OCI-LY3 (cell line): ENCODE results near the gene QPCT.

Experiments
- EZH2phosphoT487 ChIP-seq: fragments of 200-600 bp; shearing (Covaris generic); IDR thresholded peaks from 2 replicates; pipeline ENCODE4 v1.6.1; 2018; ENCODE audit warnings: antibody characterized with exemption, mixed run types, low read depth
- TF ChIP-seq, protein P1 (sequence below): fragments of 200-600, 300-600 bp; sonication (generic); IDR thresholded peaks from 2 replicates; pipeline ENCODE4 v1.5.1; 2014; ENCODE audit warnings: antibody characterized with exemption, low read length, low read depth

DNA sequence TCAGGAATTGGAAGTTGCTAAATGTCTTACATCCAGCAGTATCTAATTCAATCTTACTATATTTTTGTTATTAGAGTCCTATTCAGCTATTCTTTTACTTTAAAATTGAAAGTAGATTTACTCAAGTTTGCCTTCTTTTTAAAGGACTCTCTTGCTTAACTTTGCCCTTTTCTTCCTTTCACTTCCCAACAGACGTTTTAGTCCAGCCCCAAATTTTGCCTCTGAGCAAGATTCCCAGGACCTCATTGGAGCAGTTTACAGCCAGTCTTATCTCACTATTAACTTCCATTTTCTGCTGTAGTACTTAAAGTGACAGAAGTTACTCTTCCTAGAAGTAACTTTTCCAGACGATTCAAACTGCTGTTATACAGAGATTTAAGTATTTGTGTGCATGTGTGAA lies 18.1 kb upstream of the QPCT start:
- no peak for TF ChIP-seq EZH2phosphoT487
- TF ChIP-seq, protein P1, sequence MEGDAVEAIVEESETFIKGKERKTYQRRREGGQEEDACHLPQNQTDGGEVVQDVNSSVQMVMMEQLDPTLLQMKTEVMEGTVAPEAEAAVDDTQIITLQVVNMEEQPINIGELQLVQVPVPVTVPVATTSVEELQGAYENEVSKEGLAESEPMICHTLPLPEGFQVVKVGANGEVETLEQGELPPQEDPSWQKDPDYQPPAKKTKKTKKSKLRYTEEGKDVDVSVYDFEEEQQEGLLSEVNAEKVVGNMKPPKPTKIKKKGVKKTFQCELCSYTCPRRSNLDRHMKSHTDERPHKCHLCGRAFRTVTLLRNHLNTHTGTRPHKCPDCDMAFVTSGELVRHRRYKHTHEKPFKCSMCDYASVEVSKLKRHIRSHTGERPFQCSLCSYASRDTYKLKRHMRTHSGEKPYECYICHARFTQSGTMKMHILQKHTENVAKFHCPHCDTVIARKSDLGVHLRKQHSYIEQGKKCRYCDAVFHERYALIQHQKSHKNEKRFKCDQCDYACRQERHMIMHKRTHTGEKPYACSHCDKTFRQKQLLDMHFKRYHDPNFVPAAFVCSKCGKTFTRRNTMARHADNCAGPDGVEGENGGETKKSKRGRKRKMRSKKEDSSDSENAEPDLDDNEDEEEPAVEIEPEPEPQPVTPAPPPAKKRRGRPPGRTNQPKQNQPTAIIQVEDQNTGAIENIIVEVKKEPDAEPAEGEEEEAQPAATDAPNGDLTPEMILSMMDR = no peak
